HG02870 (cell line): ENCODE data around the gene TMEM72.

ENCODE experiments used
- ATAC-seq: cut with Tn5 transposase; IDR thresholded peaks from one replicate; pipeline ENCODE4 v1.9.1; 2021; ENCODE audit warnings: mild to moderate bottlenecking, moderate library complexity; ENCODE audit not compliant: unreplicated experiment

Gene TMEM72

DNA sequence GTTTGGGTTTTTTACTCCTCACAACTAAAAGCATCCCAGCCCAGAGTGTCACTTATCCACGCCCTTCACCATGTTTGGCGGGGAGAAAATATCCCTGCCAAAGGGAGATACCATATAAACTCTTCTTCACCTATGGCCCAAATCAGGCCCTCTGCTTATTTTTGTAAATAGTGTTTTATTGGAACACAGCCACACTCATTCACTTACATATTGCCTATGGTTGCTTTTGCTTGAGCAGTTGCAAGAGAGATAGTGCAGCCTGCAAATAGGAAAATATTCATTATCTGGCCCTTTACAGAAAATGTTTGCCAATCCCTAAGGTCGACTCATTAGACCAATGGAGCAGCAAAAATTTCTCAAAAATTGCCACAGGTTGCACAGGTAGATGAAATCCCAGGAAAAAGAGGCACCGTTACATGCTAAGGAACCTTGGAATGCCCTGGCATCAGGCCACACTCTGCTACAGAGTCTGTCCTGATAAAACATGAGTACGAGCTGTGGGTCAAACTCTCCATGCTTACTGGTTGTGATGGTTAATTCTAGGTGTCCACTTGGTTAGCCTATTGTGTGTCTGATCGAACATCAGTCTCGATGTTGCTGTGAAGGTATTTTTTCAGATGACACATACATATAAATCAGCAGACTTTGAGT is 40.6 kb downstream of the TMEM72 start:
- no peak for ATAC-seq

GRCh38 chr10:44952779-44953231 is 41.7 kb downstream of the TMEM72 start:
- no peak for ATAC-seq

DNA sequence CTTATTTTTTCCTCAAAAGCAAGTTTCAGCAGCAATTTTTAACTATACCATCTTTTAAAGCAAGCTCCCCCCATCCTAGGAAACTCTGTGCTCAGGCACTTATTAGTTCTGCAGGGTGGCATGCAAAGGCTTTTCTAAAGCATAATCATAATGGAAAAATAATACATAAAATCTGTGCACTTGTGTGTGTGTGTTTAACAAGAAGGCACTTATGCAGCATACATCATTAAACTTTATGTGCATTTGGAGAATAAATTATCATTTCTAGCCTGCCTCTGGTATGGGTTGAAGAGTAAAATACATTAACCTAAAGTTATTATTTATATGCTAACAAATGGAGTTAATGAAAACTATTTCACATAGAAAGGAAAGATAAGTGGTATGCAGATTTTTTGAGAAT is 42.9 kb downstream of the TMEM72 start:
- ATAC-seq = no peak

- ATAC-seq = no peak
These were observed 43.8 kb downstream of the TMEM72 start for GRCh38 chr10:44954962-44955361.

- ATAC-seq = no peak
These were observed 44.4 kb downstream of the TMEM72 start for GRCh38 chr10:44955413-44956070.

DNA sequence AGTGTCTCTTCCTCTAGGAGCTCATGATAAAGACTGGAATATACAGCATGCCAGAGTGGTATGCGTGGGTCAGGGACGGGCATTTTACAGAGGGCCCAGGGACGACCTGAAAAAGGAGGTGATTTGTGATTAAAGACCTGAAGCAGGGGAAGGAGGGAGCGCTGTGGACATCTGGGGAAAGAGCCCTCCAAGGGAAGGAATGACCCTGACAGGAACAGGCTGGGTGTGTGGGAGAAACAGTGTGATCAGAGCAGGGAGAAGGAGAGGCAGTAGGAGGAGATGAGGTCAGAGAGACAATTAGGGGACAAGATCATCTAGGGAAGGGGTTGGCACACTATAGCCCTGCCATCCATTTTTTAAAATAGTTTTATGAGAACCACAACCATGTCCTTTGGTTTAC is 45.1 kb downstream of the TMEM72 start:
- ATAC-seq = no peak

DNA sequence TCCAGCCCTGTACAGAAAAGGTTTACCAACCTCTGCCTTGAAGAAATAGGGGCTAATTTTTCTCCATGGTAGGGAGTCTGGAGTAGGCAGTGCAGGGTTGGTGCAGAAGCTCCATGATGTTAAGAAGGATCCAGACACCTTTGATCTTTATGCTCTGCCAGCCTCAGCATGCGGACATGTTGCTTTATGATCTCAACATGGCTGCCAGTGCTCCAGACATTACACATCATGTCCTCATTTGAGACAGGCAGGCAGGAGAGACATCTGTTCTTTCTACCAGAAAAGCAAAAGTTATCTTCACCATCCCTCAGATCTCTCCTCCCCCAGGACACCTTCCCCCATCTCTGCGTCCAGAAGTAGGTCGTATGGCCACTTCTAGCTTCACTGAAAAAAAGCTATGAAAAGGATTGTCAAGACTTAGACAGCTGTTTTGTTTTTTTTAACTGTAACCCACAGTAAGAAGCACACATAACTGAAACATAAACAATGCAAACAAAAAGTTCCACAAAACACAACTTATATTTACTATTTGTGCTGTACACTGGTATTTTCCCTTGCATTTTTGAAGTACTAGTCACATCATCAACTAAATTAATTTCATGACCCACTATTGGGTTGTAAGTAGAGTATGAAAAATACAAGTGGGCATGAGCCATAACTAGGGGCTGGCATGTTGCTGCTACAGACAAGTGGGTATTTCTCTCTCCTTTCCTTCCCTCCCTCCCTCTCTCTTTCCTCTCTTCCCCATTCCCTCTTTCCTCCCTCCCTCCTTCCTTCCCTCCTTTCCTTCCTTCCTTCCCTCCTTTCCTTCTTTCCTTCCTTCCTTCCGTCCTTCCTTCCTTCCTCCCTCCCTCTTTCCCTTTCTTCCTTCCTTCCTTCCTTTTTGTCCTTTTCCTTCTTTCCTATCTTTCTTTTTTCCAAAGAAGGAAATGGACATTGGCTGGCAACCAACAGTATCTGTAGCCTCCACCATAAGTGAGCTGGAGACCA is 45.9 kb downstream of the TMEM72 start:
- no peak for ATAC-seq

DNA sequence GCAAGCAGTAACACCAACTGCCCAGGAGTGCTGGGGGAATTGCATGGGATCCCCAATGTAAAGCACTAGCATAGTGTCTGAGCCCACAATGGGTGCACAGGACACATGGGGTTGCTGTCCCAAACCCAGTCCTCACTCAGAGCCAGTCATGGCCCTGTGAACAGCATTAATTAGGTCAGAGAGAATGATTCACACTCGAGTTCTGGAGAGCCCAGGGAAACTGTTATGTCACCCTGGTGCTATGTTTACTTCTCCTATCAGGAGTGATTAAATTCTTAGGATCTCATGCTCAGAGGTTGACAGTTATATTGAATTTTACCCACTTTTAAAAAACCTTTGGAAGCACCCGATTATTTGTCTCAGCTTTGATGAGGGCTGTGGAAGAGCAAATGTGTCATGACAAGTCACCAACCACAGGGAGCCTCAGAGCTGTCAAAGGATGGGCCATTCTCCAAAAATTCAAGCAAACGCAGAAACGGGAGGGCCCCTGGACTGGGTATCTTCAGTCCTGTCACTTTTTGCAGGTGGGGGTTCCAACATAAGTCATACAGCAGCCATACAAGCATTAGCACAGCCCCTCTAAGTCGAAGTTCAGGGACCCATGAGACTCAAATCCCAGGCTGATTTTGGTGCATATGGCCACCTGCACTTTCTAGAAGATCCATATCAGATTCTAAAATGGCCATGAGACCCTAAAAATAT is 47.2 kb downstream of the TMEM72 start:
- ATAC-seq = no peak

- no peak for ATAC-seq
These were observed 47.7 kb downstream of the TMEM72 start for GRCh38 chr10:44958898-44959246.

- ATAC-seq = peak; percentile 98
These were observed 48.3 kb downstream of the TMEM72 start, which contains the start of gene RASSF4 for GRCh38 chr10:44959247-44960087. Gene RASSF4, plus strand, starts transcription at chr10:44959802. Its CDS starts 10,401 bp downstream, at chr10:44970203.

- no peak for ATAC-seq
These were observed 48.9 kb downstream of the TMEM72 start for GRCh38 chr10:44960088-44960460.

- no peak for ATAC-seq
These were observed 49.5 kb downstream of the TMEM72 start for GRCh38 chr10:44960482-44961229.

DNA sequence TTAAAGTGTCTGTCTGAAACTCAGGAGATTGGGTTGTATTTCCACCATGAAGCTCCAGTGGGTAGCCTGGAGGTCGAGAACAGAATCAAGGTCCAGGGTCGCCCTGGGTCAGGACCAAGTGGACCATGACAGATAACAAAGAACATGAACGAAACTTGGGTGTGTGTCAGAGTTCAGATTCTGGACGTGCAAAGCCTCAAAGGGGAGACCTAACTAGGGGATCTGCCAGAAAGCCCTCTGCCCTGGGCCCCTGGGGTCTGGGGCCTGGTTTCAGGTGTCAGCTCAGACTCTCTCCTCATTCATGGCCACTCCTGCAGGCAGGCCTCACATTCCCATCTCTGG is 50.1 kb downstream of the TMEM72 start:
- ATAC-seq = no peak

DNA sequence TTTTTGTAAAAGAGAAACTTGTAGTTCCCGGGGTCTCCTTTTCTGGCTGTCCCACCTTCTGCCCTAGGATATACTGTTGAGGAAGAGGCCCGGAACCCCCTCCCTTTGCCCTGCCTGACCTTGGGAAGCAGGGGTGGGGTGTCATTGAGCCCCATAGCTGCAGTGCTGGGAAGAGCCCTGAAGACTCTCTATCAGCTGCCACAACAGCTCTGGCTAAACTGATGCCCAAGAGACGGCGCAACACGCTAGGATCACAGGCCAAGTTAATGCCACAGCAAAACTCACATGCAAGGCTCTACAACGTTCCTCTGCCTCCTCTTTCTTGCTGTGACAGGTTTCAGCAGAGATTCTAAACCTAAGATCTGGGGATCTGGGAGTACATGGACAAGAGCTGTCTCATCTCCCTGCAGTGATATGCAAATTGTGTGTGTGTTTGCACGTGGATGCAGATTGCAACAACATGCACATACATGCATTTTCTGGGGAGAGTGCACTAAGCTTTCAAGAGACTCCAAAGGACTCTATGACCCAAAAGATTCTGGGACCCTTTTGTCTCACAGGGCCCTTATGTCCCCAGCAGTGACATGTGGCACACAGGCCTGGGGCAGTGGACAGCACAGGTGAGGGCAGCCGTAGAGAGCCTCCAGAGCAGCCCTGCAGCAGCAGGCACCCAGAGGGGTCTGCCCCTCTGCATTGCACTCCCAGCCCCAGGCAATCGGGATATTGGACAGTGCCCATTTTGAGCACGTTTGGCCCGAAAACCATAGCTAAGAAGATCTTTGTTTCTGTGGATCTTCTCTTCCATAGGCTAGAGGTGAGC is 51.0 kb downstream of the TMEM72 start:
- no peak for ATAC-seq

GRCh38 chr10:44962870-44963738 is 52.0 kb downstream of the TMEM72 start:
- no peak for ATAC-seq

GRCh38 chr10:44963772-44964633 is 52.9 kb downstream of the TMEM72 start:
- no peak for ATAC-seq

DNA sequence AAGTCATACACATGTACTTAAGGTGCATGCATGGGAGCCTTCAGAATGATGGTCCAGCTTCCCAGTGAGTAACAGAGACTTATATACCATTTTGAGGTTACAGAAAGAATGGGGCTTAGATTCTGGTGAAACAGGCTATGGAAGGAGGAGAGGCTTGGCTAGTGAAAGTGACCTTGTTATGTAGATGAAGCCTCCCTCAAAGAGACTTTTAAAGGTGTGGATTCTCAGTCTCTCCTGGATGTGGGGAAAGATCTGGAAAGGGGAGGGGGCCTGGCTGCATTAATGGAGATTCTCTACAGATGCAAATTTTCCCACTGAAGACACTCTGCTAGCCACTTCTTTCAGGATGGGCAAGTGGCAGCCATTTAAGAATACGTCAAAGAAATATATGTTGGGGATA is 54.0 kb downstream of the TMEM72 start:
- ATAC-seq = no peak
